Astrocyte of the hippocampus (primary cell): ENCODE data around the gene CCDC7.
"Not testable (repeated sequence)": the region's sequence is repeated elsewhere in the genome, so short reads cannot be mapped to it uniquely, and the experiment has no call there.

ENCODE experiments used
- DNase-seq: peaks from one replicate; pipeline ENCODE4 v3.0.0; 2011; ENCODE audit warnings: low read depth, low spot score

Gene CCDC7

GRCh38 chr10:32445740-32446535, at the start of gene CCDC7:
TSS of gene CCDC7 (plus strand) at chr10:32446140. CDS start at chr10:32451643, 5,503 bp downstream.
- DNase-seq = peak; percentile 97

GRCh38 chr10:32397163-32397562, 48.8 kb upstream of the CCDC7 start:
- not testable (repeated sequence) for DNase-seq

GRCh38 chr10:32399720-32400119, 46.2 kb upstream of the CCDC7 start:
- DNase-seq = not testable (repeated sequence)

- DNase-seq = no peak
Observed at GRCh38 chr10:32400961-32401360, 45.0 kb upstream of the CCDC7 start.

GRCh38 chr10:32402499-32402898, 43.4 kb upstream of the CCDC7 start:
- no peak for DNase-seq

GRCh38 chr10:32403091-32403490, 42.8 kb upstream of the CCDC7 start:
- no peak for DNase-seq

GRCh38 chr10:32408690-32409089, 37.2 kb upstream of the CCDC7 start:
- DNase-seq = no peak

GRCh38 chr10:32409741-32410140, 36.2 kb upstream of the CCDC7 start:
- no peak for DNase-seq

GRCh38 chr10:32410569-32410968, 35.4 kb upstream of the CCDC7 start:
- no peak for DNase-seq

- no peak for DNase-seq
Observed at GRCh38 chr10:32411797-32412498, 34.0 kb upstream of the CCDC7 start.

GRCh38 chr10:32412499-32412853, 33.5 kb upstream of the CCDC7 start:
- DNase-seq = peak; percentile 67

GRCh38 chr10:32413513-32413912, 32.4 kb upstream of the CCDC7 start:
- peak; percentile 92 for DNase-seq

GRCh38 chr10:32415361-32415760, 30.6 kb upstream of the CCDC7 start:
- DNase-seq = no peak

- peak; percentile 96 for DNase-seq
Observed at GRCh38 chr10:32417911-32418547, 27.9 kb upstream of the CCDC7 start.

- peak; percentile 10 for DNase-seq
Observed at GRCh38 chr10:32418572-32418971, 27.4 kb upstream of the CCDC7 start.

GRCh38 chr10:32419615-32420014, 26.3 kb upstream of the CCDC7 start:
- DNase-seq = no peak

- no peak for DNase-seq
Observed at GRCh38 chr10:32426186-32426585, 19.8 kb upstream of the CCDC7 start.

GRCh38 chr10:32433542-32433941, 12.4 kb upstream of the CCDC7 start:
- DNase-seq = no peak

GRCh38 chr10:32436215-32436614, 9.7 kb upstream of the CCDC7 start:
- no peak for DNase-seq

- DNase-seq = no peak
Observed at GRCh38 chr10:32437334-32437733, 8.6 kb upstream of the CCDC7 start.

- DNase-seq = peak; percentile 3
Observed at GRCh38 chr10:32445036-32445435, 904 bp upstream of the CCDC7 start.

- peak; percentile 44 for DNase-seq
Observed at GRCh38 chr10:32446536-32447406, 831 bp downstream of the CCDC7 start.
